ENCODE measurements around the gene OR2H2. TPM values are rescaled to one million over a fixed set of nuclear protein-coding genes. Genes with fewer than 3 reads are reported as not detected.
A peak's percentile ranks its signal among the peaks of the same experiment; 100 is the strongest.

The OR2H2 gene
- total RNA-seq, 1 donor from 2014 or later, result not detected

GRCh38 chr6:29617782-29618554 is 33.0 kb downstream of the OR2H2 start:
- Histone ChIP-seq H3K4me1 (ENCODE audit: insufficient read depth, low read length) (peaks cover 4% of the 10 kb centered on the region), H3K27me3 (ENCODE audit: insufficient read depth, low read length) (no peaks in the 10 kb centered on the region), H3K79me2 (ENCODE audit: insufficient read depth, low read length) (no peaks in the 10 kb centered on the region), H3K36me3 (ENCODE audit: insufficient read depth, low read length) (peaks cover 34% of the 10 kb centered on the region), H4K20me1 (ENCODE audit: insufficient read depth, low read length) (peaks cover 16% of the 10 kb centered on the region), H3K4me3 (ENCODE audit: insufficient read depth, low read depth, low read length) (no peak overlapping the region), H3K9me3 (ENCODE audit: insufficient read depth, low read depth, low read length) (no peaks in the 10 kb centered on the region), H2AFZ (ENCODE audit: low read depth, low read length) (no peak overlapping the region), H3K27ac (ENCODE audit: low read depth, low read length) (no peak overlapping the region), H3K4me2 (ENCODE audit: low read length) (no peak overlapping the region), H3K9ac (ENCODE audit: low read length) (no peak overlapping the region)
- TF ChIP-seq CTCF (IDR thresholded peaks at IDR 0.05; ENCODE audit: insufficient read depth, low read depth, low read length) (no peak), EZH2 (IDR thresholded peaks at IDR 0.05; ENCODE audit: insufficient read depth, low read length) (no peak)
- H3K36me3 Mint-ChIP-seq (ENCODE audit: low read depth, unreplicated experiment), result peaks cover 45% of the 10 kb centered on the region
- no peaks in the 10 kb centered on the region for H3K27me3 Mint-ChIP-seq (ENCODE audit: low read depth, unreplicated experiment)
- peaks cover 17% of the 10 kb centered on the region for H3K4me1 Mint-ChIP-seq (ENCODE audit: low read depth, unreplicated experiment)
- no peak overlapping the region for H3K27ac Mint-ChIP-seq (ENCODE audit: unreplicated experiment)
- DNase-seq (ENCODE audit: low read depth), result no peak
- H3K4me3 Mint-ChIP-seq (ENCODE audit: unreplicated experiment), result no peak overlapping the region
- FAIRE-seq, result no peak
- H3K9me3 Mint-ChIP-seq (ENCODE audit: unreplicated experiment), result no peaks in the 10 kb centered on the region

- Histone ChIP-seq H3K4me2 (ENCODE audit: low read length) (no peak overlapping the region), H3K9me3 (ENCODE audit: insufficient read depth, low read depth, low read length) (no peaks in the 10 kb centered on the region), H3K79me2 (ENCODE audit: insufficient read depth, low read length) (no peaks in the 10 kb centered on the region), H3K27me3 (ENCODE audit: insufficient read depth, low read length) (no peaks in the 10 kb centered on the region), H3K4me1 (ENCODE audit: insufficient read depth, low read length) (peaks cover 6% of the 10 kb centered on the region), H3K36me3 (ENCODE audit: insufficient read depth, low read length) (peaks cover 34% of the 10 kb centered on the region), H2AFZ (ENCODE audit: low read depth, low read length) (no peak overlapping the region), H4K20me1 (ENCODE audit: insufficient read depth, low read length) (peaks cover 23% of the 10 kb centered on the region), H3K9ac (ENCODE audit: low read length) (no peak overlapping the region), H3K27ac (ENCODE audit: low read depth, low read length) (no peak overlapping the region), H3K4me3 (ENCODE audit: insufficient read depth, low read depth, low read length) (no peak overlapping the region)
- H3K27ac Mint-ChIP-seq (ENCODE audit: unreplicated experiment), result no peak overlapping the region
- H3K4me3 Mint-ChIP-seq (ENCODE audit: unreplicated experiment), result no peak overlapping the region
- no peak for DNase-seq (ENCODE audit: low read depth)
- peaks cover 47% of the 10 kb centered on the region for H3K36me3 Mint-ChIP-seq (ENCODE audit: low read depth, unreplicated experiment)
- peaks cover 15% of the 10 kb centered on the region for H3K4me1 Mint-ChIP-seq (ENCODE audit: low read depth, unreplicated experiment)
- FAIRE-seq, result no peak
- no peaks in the 10 kb centered on the region for H3K9me3 Mint-ChIP-seq (ENCODE audit: unreplicated experiment)
- TF ChIP-seq EZH2 (IDR thresholded peaks at IDR 0.05; ENCODE audit: insufficient read depth, low read length) (no peak), CTCF (IDR thresholded peaks at IDR 0.05; ENCODE audit: insufficient read depth, low read depth, low read length) (no peak)
- no peaks in the 10 kb centered on the region for H3K27me3 Mint-ChIP-seq (ENCODE audit: low read depth, unreplicated experiment)
Observed at GRCh38 chr6:29619578-29620160, 34.7 kb downstream of the OR2H2 start.

- H3K27ac Mint-ChIP-seq (ENCODE audit: unreplicated experiment), result peak overlapping the region; percentile 30
- H3K79me2 ChIP-seq (ENCODE audit: insufficient read depth, low read length), result peaks cover under 1% of the 10 kb centered on the region
Observed at GRCh38 chr6:29620630-29621029, 35.7 kb downstream of the OR2H2 start.

More at GRCh38 chr6:29620630-29621029, 35.7 kb downstream of the OR2H2 start:
- H3K4me1 ChIP-seq (ENCODE audit: insufficient read depth, low read length), result peaks cover 15% of the 10 kb centered on the region
- H3K36me3 ChIP-seq (ENCODE audit: insufficient read depth, low read length), result peaks cover 34% of the 10 kb centered on the region
- no peaks in the 10 kb centered on the region for H3K9me3 Mint-ChIP-seq (ENCODE audit: unreplicated experiment)
- peaks cover 33% of the 10 kb centered on the region for H4K20me1 ChIP-seq (ENCODE audit: insufficient read depth, low read length)
- H3K27ac ChIP-seq (ENCODE audit: low read depth, low read length), result no peak overlapping the region
- DNase-seq (ENCODE audit: low read depth) (no peak), FAIRE-seq (no peak)
- H3K4me1 Mint-ChIP-seq (ENCODE audit: low read depth, unreplicated experiment), result peaks cover 24% of the 10 kb centered on the region
- H3K27me3 Mint-ChIP-seq (ENCODE audit: low read depth, unreplicated experiment), result no peaks in the 10 kb centered on the region
- H3K27me3 ChIP-seq (ENCODE audit: insufficient read depth, low read length), result no peaks in the 10 kb centered on the region
- H3K9ac ChIP-seq (ENCODE audit: low read length), result no peak overlapping the region
- no peak overlapping the region for H2AFZ ChIP-seq (ENCODE audit: low read depth, low read length)
- H3K4me3 ChIP-seq (ENCODE audit: insufficient read depth, low read depth, low read length), result no peak overlapping the region
- TF ChIP-seq CTCF (IDR thresholded peaks at IDR 0.05; ENCODE audit: insufficient read depth, low read depth, low read length) (no peak), EZH2 (IDR thresholded peaks at IDR 0.05; ENCODE audit: insufficient read depth, low read length) (no peak)
- no peak overlapping the region for H3K4me2 ChIP-seq (ENCODE audit: low read length)
- H3K9me3 ChIP-seq (ENCODE audit: insufficient read depth, low read depth, low read length), result no peaks in the 10 kb centered on the region
- no peak overlapping the region for H3K4me3 Mint-ChIP-seq (ENCODE audit: unreplicated experiment)
- H3K36me3 Mint-ChIP-seq (ENCODE audit: low read depth, unreplicated experiment), result peaks cover 48% of the 10 kb centered on the region
